Endothelial cell of umbilical vein (primary cell): Measurements from ENCODE around the gene AGRP. TPM values are rescaled to one million over a fixed set of nuclear protein-coding genes. Genes with fewer than 3 reads are reported as not detected.
A peak's percentile ranks its signal among the peaks of the same experiment; 100 is the strongest.

ENCODE experiments used
- BruUV-seq: library from RNA; stranded (reverse); fragments of 400-500 nt; replicated peaks from 2 replicates; lab custom pipeline; 2021; lab: Mats Ljungman, UMichigan
- CTCF ChIA-PET: fragments of 300-600, 350-600 bp; sonication (Branson Sonifier 250); formaldehyde crosslinking; loops from one replicate; lab custom pipeline; 2021; ENCODE audit warnings: antibody characterized with exemption, inconsistent platforms; lab: Charles Lee
- POLR2A ChIA-PET: fragments of 300-600, 350-600 bp; sonication (Branson Sonifier 250); formaldehyde crosslinking; loops from one replicate; lab custom pipeline; 2021; ENCODE audit warnings: antibody characterized with exemption, inconsistent platforms; lab: Charles Lee
- DNase-seq: peaks from one replicate; pipeline ENCODE4 v3.0.0-alpha.2; 2011; ENCODE audit warnings: low read depth, low spot score
- FAIRE-seq: peaks from 2 replicates; lab custom pipeline; 2011; peaks lifted over from hg19 to GRCh38; lab: Jason Lieb, UNC
- H2AFZ ChIP-seq: 2 replicates; pipeline ENCODE4 v1.6.0; 2012; ENCODE audit warnings: low read depth, low read length, control low read depth, inconsistent platforms
- H3K27ac ChIP-seq: 2 replicates; pipeline ENCODE4 v1.5.1; 2011; ENCODE audit warnings: low read depth, mild to moderate bottlenecking, control low read depth, low read length, moderate library complexity; ENCODE audit not compliant: insufficient read depth
- H3K27me3 ChIP-seq, 2 experiments: 2 replicates each; pipeline versions ENCODE4 v1.6.0 to v1.6.1; 2011; ENCODE audit warnings: low read length in 2 of 2, mixed read lengths in 1 of 2; ENCODE audit not compliant: control insufficient read depth in 2 of 2, insufficient read depth in 2 of 2
- H3K36me3 ChIP-seq, 2 experiments: 2 replicates in 1 of 2; 3 replicates in 1 of 2; pipeline ENCODE4 v1.5.1; 2011; ENCODE audit warnings: low read length in 2 of 2, mild to moderate bottlenecking in 1 of 2, moderate library complexity in 1 of 2; ENCODE audit not compliant: control insufficient read depth in 2 of 2, insufficient read depth in 2 of 2; ENCODE audit errors: extremely low read depth in 1 of 2
- H3K4me1 ChIP-seq: 3 replicates; pipeline ENCODE4 v1.5.1; 2011; ENCODE audit warnings: mild to moderate bottlenecking, low read length; ENCODE audit not compliant: control insufficient read depth, insufficient read depth; ENCODE audit errors: extremely low read depth
- H3K4me2 ChIP-seq: 2 replicates; pipeline ENCODE4 v1.6.1; 2011; ENCODE audit warnings: low read length, control low read depth, mixed read lengths; ENCODE audit not compliant: insufficient read depth
- H3K4me3 ChIP-seq, 3 experiments: fragments of 200-600 bp in 1 of 3; sonication (generic), shearing (Covaris generic) in 1 of 3; replicated peaks in 1 of 3; 2 replicates each; pipeline ENCODE4 v1.5.1; 2011 to 2016; ENCODE audit warnings: control low read depth in 3 of 3, low read length in 3 of 3, mild to moderate bottlenecking in 2 of 3, inconsistent platforms in 1 of 3, low read depth in 1 of 3, moderate library complexity in 1 of 3; ENCODE audit not compliant: insufficient read depth in 1 of 3
- H3K79me2 ChIP-seq: 2 replicates; pipeline ENCODE4 v1.6.0; 2012; ENCODE audit warnings: low read length, inconsistent platforms; ENCODE audit not compliant: control insufficient read depth, insufficient read depth
- H3K9ac ChIP-seq: replicated peaks from 2 replicates; pipeline ENCODE3; 2011; ENCODE audit warnings: low read length, control low read depth; ENCODE audit not compliant: insufficient read depth; ENCODE audit errors: extremely low read depth
- H3K9me1 ChIP-seq: replicated peaks from 3 replicates; pipeline ENCODE4 v1.6.0; 2011; ENCODE audit warnings: mild to moderate bottlenecking, low read length; ENCODE audit not compliant: control insufficient read depth, insufficient read depth; ENCODE audit errors: extremely low read depth
- H3K9me3 ChIP-seq: replicated peaks from 2 replicates; pipeline ENCODE4 v1.5.1; 2012; ENCODE audit warnings: low read length, inconsistent platforms; ENCODE audit not compliant: control insufficient read depth, insufficient read depth
- H4K20me1 ChIP-seq: replicated peaks from 2 replicates; pipeline ENCODE3; 2011; ENCODE audit warnings: mild to moderate bottlenecking, low read length; ENCODE audit not compliant: control insufficient read depth, insufficient read depth; ENCODE audit errors: extremely low read depth
- CTCF ChIP-seq, 2 donors: IDR thresholded peaks; 1 replicate in 1 of 2; 2 replicates in 1 of 2; pipeline ENCODE4 v1.5.1; 2011; ENCODE audit warnings: low read length in 2 of 2, mild to moderate bottlenecking in 2 of 2, moderate library complexity in 2 of 2, control low read depth in 1 of 2, inconsistent platforms in 1 of 2, low read depth in 1 of 2; ENCODE audit not compliant: insufficient read depth in 1 of 2; ENCODE audit errors: extremely low read depth in 1 of 2
- EZH2 ChIP-seq: IDR thresholded peaks from 2 replicates; pipeline ENCODE4 v1.6.1; 2012; ENCODE audit warnings: borderline replicate concordance, low read depth, mild to moderate bottlenecking, moderate library complexity, low read length, inconsistent platforms; ENCODE audit not compliant: severe bottlenecking
- FOS ChIP-seq: IDR thresholded peaks from 2 replicates; pipeline ENCODE4 v1.6.1; 2011; ENCODE audit warnings: mild to moderate bottlenecking, low read length, moderate library complexity, borderline replicate concordance; ENCODE audit not compliant: insufficient read depth
- MAX ChIP-seq: IDR thresholded peaks from 2 replicates; pipeline ENCODE4 v1.6.1; 2011; ENCODE audit not compliant: insufficient read depth, insufficient read length
- MYC ChIP-seq: IDR thresholded peaks from one replicate; pipeline ENCODE4 v1.6.1; 2011; ENCODE audit warnings: mild to moderate bottlenecking, low read depth, low read length
- dilution Hi-C: fragments of 300-500 bp; cut with MboI; formaldehyde crosslinking; loops from one replicate; pipeline ENCODE4 v1.15.0; 2019; ENCODE audit warnings: low sequenced_read_pairs; ENCODE audit not compliant: extremely low pct_ligation_motif_present
- intact Hi-C: fragments of 100-400 bp; cut with micrococcal nuclease; formaldehyde crosslinking; loops from one replicate; pipeline ENCODE4 v1.10.0; 2022
- polyA plus RNA-seq, 4 experiments: library from polyadenylated mRNA; depleted of rRNA in 3 of 4; stranded (reverse) in 3 of 4; unstranded in 1 of 4; fragments of >200 nt; gene quantifications; 2 replicates each; pipeline versions ENCODE4 v1.2.1 to v1.2.3, GENCODE V29; 2011 to 2012; ENCODE audit warnings: missing spikeins in 1 of 4
- total RNA-seq: library from RNA; stranded (reverse); gene quantifications from 2 replicates; pipeline ENCODE4 v1.2.3, GENCODE V29; 2021

The AGRP gene
- total and polyA plus RNA-seq, 2 donors (not counting 3 experiments of a cell fraction or from before 2014, with no cell fraction given): not detected

DNA sequence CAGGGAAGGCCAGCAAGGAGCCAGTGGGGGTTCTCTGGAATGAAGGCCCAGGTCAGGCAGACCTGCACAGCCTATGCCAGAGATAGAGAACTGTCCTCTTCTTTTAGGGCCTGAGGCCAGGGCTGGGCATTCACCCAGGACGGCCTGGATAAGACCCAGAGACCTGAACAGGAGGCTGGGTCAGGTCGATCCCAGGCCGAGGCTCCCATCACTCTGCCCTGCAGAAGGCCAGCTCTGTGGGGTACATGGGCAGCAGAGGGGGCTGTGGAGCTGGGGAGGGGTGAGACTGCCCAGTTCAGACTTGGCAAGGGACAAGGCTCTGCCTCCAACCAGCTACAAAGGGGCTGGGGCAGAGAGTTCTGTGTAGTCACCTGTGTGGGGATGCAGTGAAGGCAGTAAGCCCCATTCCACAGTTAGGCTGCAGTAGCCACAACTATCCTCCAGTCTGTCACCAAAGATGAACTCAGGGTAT, 37.9 kb downstream of the AGRP start:
- no peaks in the 10 kb centered on the region for H3K9me3 ChIP-seq
- no peaks in the 10 kb centered on the region for H3K9me1 ChIP-seq
- no peak overlapping the region for H2AFZ ChIP-seq
- H3K36me3 ChIP-seq: peaks cover 0 to 19% of the 10 kb centered on the region in 2 experiments
- ChIA-PET CTCF (interaction anchor here (0.7 to 5.8 kb wide), 12 partner anchors 11 to 185 kb away, joined by 3 to 57 read pairs (median 4); partner anchors contain the start of gene HSD11B2), POLR2A (no interaction called here)
- DNase-seq (no peak), FAIRE-seq (no peak)
- H3K9ac ChIP-seq: no peak overlapping the region
- H3K79me2 ChIP-seq: no peaks in the 10 kb centered on the region
- H3K27me3 ChIP-seq: no peaks in the 10 kb centered on the region
- no peaks in the 10 kb centered on the region for H3K4me1 ChIP-seq
- H4K20me1 ChIP-seq: no peaks in the 10 kb centered on the region
- peak in 1 of 2 donors; percentile 18 for TF ChIP-seq CTCF (IDR thresholded peaks at IDR 0.05; ENCODE audit: extremely low read depth in 1 of 2, insufficient read depth in 1 of 2, low read depth in 1 of 2, low read length in 2 of 2)
- TF ChIP-seq MAX: no peak
- no peak overlapping the region for H3K4me2 ChIP-seq
- dilution Hi-C loops (no loop called here), intact Hi-C loops (loop anchor here (5.0 kb wide), 1 partner anchor 73 kb away; no protein-coding TSS in a partner anchor)
- no peak overlapping the region for H3K27ac ChIP-seq
- no peak overlapping the region for H3K4me3 ChIP-seq
- BruUV-seq: no TSS peak

- DNase-seq (no peak), FAIRE-seq (no peak)
- Histone ChIP-seq H3K36me3 (peaks cover 0 to 19% of the 10 kb centered on the region in 2 experiments), H3K9me1 (no peaks in the 10 kb centered on the region), H3K4me3 (no peak overlapping the region), H3K9me3 (no peaks in the 10 kb centered on the region), H3K4me1 (no peaks in the 10 kb centered on the region), H2AFZ (no peak overlapping the region), H3K9ac (no peak overlapping the region), H3K27me3 (no peaks in the 10 kb centered on the region), H4K20me1 (no peaks in the 10 kb centered on the region), H3K79me2 (no peaks in the 10 kb centered on the region), H3K4me2 (no peak overlapping the region), H3K27ac (no peak overlapping the region)
- CTCF ChIA-PET: interaction anchor here (0.7 to 5.8 kb wide), 8 partner anchors 11 to 184 kb away, joined by 3 to 57 read pairs (median 9); partner anchors contain the start of gene HSD11B2
- intact Hi-C loops: loop anchor here (5.0 kb wide), 1 partner anchor 73 kb away; no protein-coding TSS in a partner anchor
- TF ChIP-seq FOS (no peak), EZH2 (no peak), CTCF (IDR thresholded peaks at IDR 0.05; ENCODE audit: extremely low read depth in 1 of 2, insufficient read depth in 1 of 2, low read depth in 1 of 2, low read length in 2 of 2) (no peak), MYC (no peak), MAX (no peak)
- POLR2A ChIA-PET: no interaction called here
- dilution Hi-C loops: no loop called here
- BruUV-seq: no TSS peak
These were observed 38.3 kb downstream of the AGRP start for GRCh38 chr16:67445126-67445426.
